ENCODE measurements around the gene SPCS2. TPM values are rescaled to one million over a fixed set of nuclear protein-coding genes. Genes with fewer than 3 reads are reported as not detected.

Gene SPCS2
- total RNA-seq: 179 and 194 TPM in 2 replicates
- long read RNA-seq, transcript SPCS2-201 (5 exons, 2,708 nt): major isoform, 6 of 20 reads
- long read RNA-seq, partial matches to known transcripts: 1 of 20 reads
- long read RNA-seq, other reads (novel, unspliced or antisense): 12 of 20 reads

- H3K9me3 Mint-ChIP-seq (ENCODE audit: low read depth): no peaks in the 10 kb centered on the region
- DNase-seq (ENCODE audit: low spot score, unreplicated experiment): peak; percentile 92
- H3K4me3 Mint-ChIP-seq (ENCODE audit: low read depth): peak within 1 kb of the TSS; percentile 95
- H3K4me1 Mint-ChIP-seq (ENCODE audit: low read depth): peaks cover 21% of the 10 kb centered on the region
- H3K36me3 Mint-ChIP-seq (ENCODE audit: insufficient read depth): peaks cover 4% of the 10 kb centered on the region
- TF ChIP-seq CTCF (IDR thresholded peaks at IDR 0.05; ENCODE audit: unreplicated experiment): no peak
- no peaks in the 10 kb centered on the region for H3K27me3 Mint-ChIP-seq
- peak within 1 kb of the TSS; percentile 98 for H3K27ac Mint-ChIP-seq
Measured at GRCh38 chr11:74948898-74949752, at the start of gene SPCS2, which contains the start of gene XRRA1. TSS of gene SPCS2 (plus strand) at chr11:74949266. CDS start at chr11:74949286, 20 bp downstream. TSS of gene XRRA1 (minus strand) at chr11:74949091. CDS start at chr11:74940878, 8,213 bp downstream.

- no peak for TF ChIP-seq CTCF (IDR thresholded peaks at IDR 0.05; ENCODE audit: unreplicated experiment)
- no peak overlapping the region for H3K27ac Mint-ChIP-seq
- H3K9me3 Mint-ChIP-seq (ENCODE audit: low read depth): peaks cover 34% of the 10 kb centered on the region
- H3K4me1 Mint-ChIP-seq (ENCODE audit: low read depth): no peaks in the 10 kb centered on the region
- no peak for DNase-seq (ENCODE audit: low spot score, unreplicated experiment)
- H3K27me3 Mint-ChIP-seq: no peaks in the 10 kb centered on the region
- no peak overlapping the region for H3K4me3 Mint-ChIP-seq (ENCODE audit: low read depth)
- H3K36me3 Mint-ChIP-seq (ENCODE audit: insufficient read depth): peaks cover 44% of the 10 kb centered on the region
Measured at GRCh38 chr11:74902342-74902741, 46.7 kb upstream of the SPCS2 start.

DNA sequence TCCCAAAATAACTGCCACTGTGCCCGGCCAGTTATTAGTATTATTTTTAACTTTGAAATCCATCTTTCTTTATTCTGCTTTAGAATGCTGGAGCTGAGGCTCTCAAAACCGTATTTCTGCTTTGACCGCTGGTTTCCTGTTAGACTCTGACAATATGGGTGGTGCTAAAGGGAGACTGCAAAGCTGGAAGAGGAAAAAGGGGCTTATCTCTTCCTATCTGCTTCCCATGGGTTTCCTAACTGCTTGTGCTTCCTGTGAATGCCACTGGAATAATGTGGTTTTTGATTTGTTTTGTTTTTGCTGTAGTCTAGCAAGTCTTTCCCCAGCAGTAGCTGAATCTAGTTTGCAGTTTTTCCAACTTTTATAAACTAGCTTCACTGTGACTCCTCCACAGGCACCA, 43.7 kb upstream of the SPCS2 start:
- Mint-ChIP-seq H3K36me3 (ENCODE audit: insufficient read depth) (peaks cover 26% of the 10 kb centered on the region), H3K9me3 (ENCODE audit: low read depth) (peaks cover 18% of the 10 kb centered on the region), H3K27ac (no peak overlapping the region), H3K27me3 (no peaks in the 10 kb centered on the region), H3K4me1 (ENCODE audit: low read depth) (no peaks in the 10 kb centered on the region), H3K4me3 (ENCODE audit: low read depth) (no peak overlapping the region)
- TF ChIP-seq CTCF (IDR thresholded peaks at IDR 0.05; ENCODE audit: unreplicated experiment): no peak
- DNase-seq (ENCODE audit: low spot score, unreplicated experiment): no peak

- H3K9me3 Mint-ChIP-seq (ENCODE audit: low read depth): no peaks in the 10 kb centered on the region
- H3K27ac Mint-ChIP-seq: no peak overlapping the region
- TF ChIP-seq CTCF (IDR thresholded peaks at IDR 0.05; ENCODE audit: unreplicated experiment): no peak
- no peak overlapping the region for H3K4me3 Mint-ChIP-seq (ENCODE audit: low read depth)
- H3K36me3 Mint-ChIP-seq (ENCODE audit: insufficient read depth): peaks cover 5% of the 10 kb centered on the region
- DNase-seq (ENCODE audit: low spot score, unreplicated experiment): no peak
- no peaks in the 10 kb centered on the region for H3K4me1 Mint-ChIP-seq (ENCODE audit: low read depth)
- H3K27me3 Mint-ChIP-seq: no peaks in the 10 kb centered on the region
Measured at GRCh38 chr11:74909385-74909784, 39.7 kb upstream of the SPCS2 start.

DNA sequence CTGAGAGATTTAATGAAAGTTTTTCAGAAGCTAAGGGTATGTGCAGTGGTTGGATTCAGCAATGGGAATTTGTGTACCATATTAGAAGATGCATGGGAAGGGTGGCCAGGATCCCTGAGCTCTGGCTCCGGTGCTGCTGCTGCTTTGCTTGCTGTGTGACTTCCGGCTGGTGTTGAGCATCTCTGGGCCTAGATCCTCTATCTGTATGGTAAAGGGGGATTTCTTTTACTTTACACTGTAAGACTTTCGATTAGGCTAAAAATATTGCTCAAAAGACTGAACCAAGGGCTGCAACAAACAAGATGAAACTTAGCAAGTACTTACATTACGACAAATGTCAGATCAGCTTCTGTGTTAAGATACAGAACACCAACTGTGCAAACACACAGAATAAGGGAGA, 39.3 kb upstream of the SPCS2 start:
- no peak overlapping the region for H3K27ac Mint-ChIP-seq
- no peak for DNase-seq (ENCODE audit: low spot score, unreplicated experiment)
- no peaks in the 10 kb centered on the region for H3K27me3 Mint-ChIP-seq
- H3K4me1 Mint-ChIP-seq (ENCODE audit: low read depth): no peaks in the 10 kb centered on the region
- peaks cover 5% of the 10 kb centered on the region for H3K36me3 Mint-ChIP-seq (ENCODE audit: insufficient read depth)
- H3K4me3 Mint-ChIP-seq (ENCODE audit: low read depth): no peak overlapping the region
- no peaks in the 10 kb centered on the region for H3K9me3 Mint-ChIP-seq (ENCODE audit: low read depth)
- no peak for TF ChIP-seq CTCF (IDR thresholded peaks at IDR 0.05; ENCODE audit: unreplicated experiment)

Data from progenitor cell of endocrine pancreas (in vitro differentiated cells).